Measurements from ENCODE around the gene SP8.

DNA sequence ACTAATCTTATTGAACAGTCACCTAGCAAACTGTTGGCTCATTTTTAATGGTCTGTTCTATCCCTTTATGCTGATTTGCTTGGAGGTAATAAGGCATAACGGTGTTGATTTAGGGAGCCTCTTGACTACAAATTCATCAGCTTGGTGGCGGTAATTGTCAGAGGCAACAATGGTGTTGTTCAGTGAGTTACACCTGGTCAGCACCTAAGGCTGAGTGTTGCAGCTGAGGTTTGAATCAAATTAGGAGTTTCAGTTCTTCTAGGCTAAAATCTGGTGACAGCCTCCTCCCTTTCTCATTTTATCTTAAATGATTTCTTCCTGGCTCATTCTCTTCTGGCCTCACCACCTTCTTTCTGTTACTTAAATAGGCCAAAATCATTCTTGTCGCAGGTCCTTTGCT, 42.3 kb upstream of the SP8 start:
- TF ChIP-seq, protein P1, sequence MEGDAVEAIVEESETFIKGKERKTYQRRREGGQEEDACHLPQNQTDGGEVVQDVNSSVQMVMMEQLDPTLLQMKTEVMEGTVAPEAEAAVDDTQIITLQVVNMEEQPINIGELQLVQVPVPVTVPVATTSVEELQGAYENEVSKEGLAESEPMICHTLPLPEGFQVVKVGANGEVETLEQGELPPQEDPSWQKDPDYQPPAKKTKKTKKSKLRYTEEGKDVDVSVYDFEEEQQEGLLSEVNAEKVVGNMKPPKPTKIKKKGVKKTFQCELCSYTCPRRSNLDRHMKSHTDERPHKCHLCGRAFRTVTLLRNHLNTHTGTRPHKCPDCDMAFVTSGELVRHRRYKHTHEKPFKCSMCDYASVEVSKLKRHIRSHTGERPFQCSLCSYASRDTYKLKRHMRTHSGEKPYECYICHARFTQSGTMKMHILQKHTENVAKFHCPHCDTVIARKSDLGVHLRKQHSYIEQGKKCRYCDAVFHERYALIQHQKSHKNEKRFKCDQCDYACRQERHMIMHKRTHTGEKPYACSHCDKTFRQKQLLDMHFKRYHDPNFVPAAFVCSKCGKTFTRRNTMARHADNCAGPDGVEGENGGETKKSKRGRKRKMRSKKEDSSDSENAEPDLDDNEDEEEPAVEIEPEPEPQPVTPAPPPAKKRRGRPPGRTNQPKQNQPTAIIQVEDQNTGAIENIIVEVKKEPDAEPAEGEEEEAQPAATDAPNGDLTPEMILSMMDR (IDR thresholded peaks at IDR 0.05), result no peak
- TF ChIP-seq EP300 (IDR thresholded peaks at IDR 0.05) (no peak), POLR2A (IDR thresholded peaks at IDR 0.05) (no peak), POLR2AphosphoS5 (IDR thresholded peaks at IDR 0.05) (no peak)

Data from stomach (tissue), 4 donors.